GM12878 (cell line): ENCODE data around the gene DNPEP. TPM values are rescaled to one million over a fixed set of nuclear protein-coding genes. Genes with fewer than 3 reads are reported as not detected.

Experiments
- ATAC-seq: fragments of 200-7000 bp; cut with Tn5 transposase; 3 replicates; pipeline ENCODE4 v1.9.1; 2020; ENCODE audit warnings: mild to moderate bottlenecking, moderate library complexity
- BruUV-seq: library from RNA; stranded (reverse); fragments of 400-500 nt; replicated peaks from 2 replicates; lab custom pipeline; 2021; lab: Mats Ljungman, UMichigan
- CTCF ChIA-PET: fragments of 300-600 bp; sonication (Branson Sonifier 250); formaldehyde crosslinking; extraction: SDS; loops from one replicate; lab custom pipeline; 2021; ENCODE audit warnings: inconsistent platforms; lab: Yijun Ruan, JAX
- POLR2A ChIA-PET: fragments of 350-600 bp; formaldehyde crosslinking; extraction: SDS; loops from one replicate; lab custom pipeline; 2021; ENCODE audit warnings: inconsistent platforms; lab: Charles Lee
- RAD21 ChIA-PET: fragments of 300-600 bp; sonication (Branson Sonifier 250); formaldehyde crosslinking; loops from one replicate; lab custom pipeline; 2023; ENCODE audit warnings: antibody characterized with exemption; ENCODE audit not compliant: unreplicated experiment; lab: Charles Lee
- SMC1A ChIA-PET: fragments of 300-600 bp; sonication (Branson Sonifier 250); formaldehyde crosslinking; loops from one replicate; lab custom pipeline; 2023; ENCODE audit not compliant: unreplicated experiment, uncharacterized antibody; lab: Charles Lee
- DNase-seq: peaks from one replicate; pipeline ENCODE4 v3.0.0-alpha.2; 2011; ENCODE audit warnings: low read depth, low spot score
- FAIRE-seq: peaks from 3 replicates; lab custom pipeline; 2011; peaks lifted over from hg19 to GRCh38; lab: Jason Lieb, UNC
- H2AFZ ChIP-seq: 2 replicates; pipeline ENCODE4 v1.6.0; 2011; ENCODE audit warnings: low read depth, low read length, control low read depth; ENCODE audit not compliant: control insufficient read depth
- H3K27ac ChIP-seq: 2 replicates; pipeline ENCODE4 v1.5.1; 2011; ENCODE audit warnings: control low read depth; ENCODE audit not compliant: control insufficient read depth, insufficient read depth
- H3K27me3 ChIP-seq, 2 experiments: replicated peaks in 1 of 2; 2 replicates each; pipeline versions ENCODE4 v1.6.0 to v1.6.1; 2011; ENCODE audit warnings: low read length in 1 of 2; ENCODE audit not compliant: control insufficient read depth in 2 of 2, insufficient read depth in 2 of 2
- H3K36me3 ChIP-seq, 2 experiments: 2 replicates each; pipeline ENCODE4 v1.5.1; 2011; ENCODE audit warnings: low read length in 1 of 2; ENCODE audit not compliant: control insufficient read depth in 2 of 2, insufficient read depth in 2 of 2
- H3K4me1 ChIP-seq: 2 replicates; pipeline ENCODE4 v1.6.1; 2011; ENCODE audit warnings: mild to moderate bottlenecking, low read length, moderate library complexity, mixed read lengths; ENCODE audit not compliant: control insufficient read depth, insufficient read depth
- H3K4me2 ChIP-seq: 2 replicates; pipeline ENCODE4 v1.6.0; 2011; ENCODE audit warnings: control low read depth; ENCODE audit not compliant: control insufficient read depth, insufficient read depth
- H3K4me3 ChIP-seq: fragments of 200-600 bp; sonication (generic); 2 replicates; pipeline ENCODE4 v1.5.1; 2016
- H3K79me2 ChIP-seq: 2 replicates; pipeline ENCODE4 v1.6.0; 2011; ENCODE audit warnings: low read length; ENCODE audit not compliant: control insufficient read depth, insufficient read depth
- H3K9ac ChIP-seq: 2 replicates; pipeline ENCODE4 v1.8.0; 2011; ENCODE audit warnings: low read length, control low read depth, mixed read lengths; ENCODE audit not compliant: control insufficient read depth, insufficient read depth
- H3K9me3 ChIP-seq: replicated peaks from 3 replicates; pipeline ENCODE4 v1.5.1; 2011; ENCODE audit warnings: mild to moderate bottlenecking, low read length; ENCODE audit not compliant: control insufficient read depth, insufficient read depth
- H4K20me1 ChIP-seq: 2 replicates; pipeline ENCODE4 v1.6.0; 2011; ENCODE audit not compliant: control insufficient read depth, insufficient read depth
- BHLHE40 ChIP-seq, 2 experiments: fragments of 450-650 bp in 1 of 2; IDR thresholded peaks; 2 replicates each; pipeline ENCODE4 v1.6.1; 2011 to 2017; ENCODE audit warnings: low read depth in 2 of 2, borderline replicate concordance in 1 of 2, improper control_type of control experiment in 1 of 2, low read length in 1 of 2, mild to moderate bottlenecking in 1 of 2
- CHD4 ChIP-seq: fragments of 200-600 bp; sonication (generic); IDR thresholded peaks from 2 replicates; pipeline ENCODE4 v1.6.1; 2016; ENCODE audit warnings: mild to moderate bottlenecking
- HDAC2 ChIP-seq: fragments of 200-600 bp; sonication (generic); IDR thresholded peaks from 2 replicates; pipeline ENCODE4 v1.6.1; 2017
- IKZF2 ChIP-seq, 2 experiments: fragments of 450-650 bp; IDR thresholded peaks; 2 replicates each; pipeline ENCODE4 v1.6.1; 2017; ENCODE audit warnings: mild to moderate bottlenecking in 2 of 2, moderate library complexity in 2 of 2
- NFYB ChIP-seq: IDR thresholded peaks from 2 replicates; pipeline ENCODE4 v1.6.1; 2011; ENCODE audit warnings: low read depth, mild to moderate bottlenecking, low read length, improper control_type of control experiment, moderate library complexity; ENCODE audit not compliant: insufficient read depth
- RELB ChIP-seq: fragments of 450-650 bp; IDR thresholded peaks from 2 replicates; pipeline ENCODE4 v1.6.1; 2017; ENCODE audit warnings: low read depth, mild to moderate bottlenecking, moderate library complexity
- SIX5 ChIP-seq: IDR thresholded peaks from 2 replicates; pipeline ENCODE4 v1.6.1; 2011; ENCODE audit warnings: mild to moderate bottlenecking, low read depth, low read length, moderate library complexity; ENCODE audit not compliant: severe bottlenecking
- STAT3 ChIP-seq: IDR thresholded peaks from 2 replicates; pipeline ENCODE4 v1.6.1; 2011; ENCODE audit warnings: low read depth, low read length, improper control_type of control experiment
- SUPT20H ChIP-seq: IDR thresholded peaks from 2 replicates; pipeline ENCODE4 v1.6.1; 2011; ENCODE audit warnings: low read depth, mild to moderate bottlenecking, low read length, moderate library complexity, borderline replicate concordance; ENCODE audit not compliant: control insufficient read depth
- TAF1 ChIP-seq: IDR thresholded peaks from 2 replicates; pipeline ENCODE4 v1.6.1; 2011; ENCODE audit warnings: mild to moderate bottlenecking, low read depth, low read length, borderline replicate concordance
- ZNF217 ChIP-seq: fragments of 450-650 bp; IDR thresholded peaks from 2 replicates; pipeline ENCODE4 v1.6.1; 2017; ENCODE audit warnings: antibody characterized with exemption, mild to moderate bottlenecking
- ZZZ3 ChIP-seq: IDR thresholded peaks from 2 replicates; pipeline ENCODE4 v1.6.1; 2011; ENCODE audit warnings: low read depth; ENCODE audit not compliant: control insufficient read depth, insufficient read length
- WGBS: methylation state at CpG from one replicate; pipeline ENCODE4 v1.1.6; 2016; ENCODE audit warnings: low lambda C conversion rate; ENCODE audit not compliant: insufficient replicate concordance, insufficient coverage; ENCODE audit errors: missing lambda C conversion rate; 5-methylcytosine and 5-hydroxymethylcytosine counted together
- in situ Hi-C: fragments of 300-500 bp; cut with MboI; formaldehyde crosslinking; loops from 9 replicates; pipeline ENCODE4 v1.14.3; 2018; ENCODE audit warnings: mixed read lengths
- intact Hi-C: fragments of 100-400 bp; cut with micrococcal nuclease; formaldehyde crosslinking; loops from one replicate; pipeline ENCODE4 v1.14.2; 2022; ENCODE audit not compliant: unreplicated experiment
- polyA plus RNA-seq, 11 experiments: library from polyadenylated mRNA; depleted of rRNA in 4 of 11; unstranded in 6 of 11; stranded (reverse) in 5 of 11; fragments of >200 nt; fragmentation: Nextera tagmentation in 4 of 11; fragmentation: Illumina TruSeq in 1 of 11; extraction: Ambion mirVana in 4 of 11; extraction: Trizol in 1 of 11; gene quantifications; 1 replicate in 1 of 11; 2 replicates in 10 of 11; pipeline versions ENCODE4 v1.2.1 to v1.2.3, GENCODE V29; 2011 to 2016; ENCODE audit warnings: inconsistent platforms in 2 of 11, missing spikeins in 2 of 11, low read depth in 1 of 11
- total RNA-seq, 4 experiments: library from RNA; depleted of rRNA in 3 of 4; stranded (reverse); fragments of >200 nt in 3 of 4; fragmentation: Illumina TruSeq in 1 of 4; extraction: Trizol in 1 of 4; gene quantifications; 2 replicates each; pipeline versions ENCODE4 v1.2.1 to v1.2.3, GENCODE V29; 2013 to 2021
- TF ChIP-seq, protein P1 (sequence below): fragments of 150-350 bp; IDR thresholded peaks from 2 replicates; pipeline ENCODE4 v1.6.1; 2014; ENCODE audit warnings: mild to moderate bottlenecking, low read depth, low read length
- TF ChIP-seq, protein P2 (sequence below): fragments of 450-650 bp; IDR thresholded peaks from 2 replicates; pipeline ENCODE4 v1.6.1; 2017; ENCODE audit warnings: mild to moderate bottlenecking, moderate library complexity

Gene DNPEP
- total and polyA plus RNA-seq, 10 of the 15 experiments (the other 5 are each of a cell fraction or from before 2014, with no cell fraction given), result 33.1 to 82.0 (median 64.1) TPM

DNA sequence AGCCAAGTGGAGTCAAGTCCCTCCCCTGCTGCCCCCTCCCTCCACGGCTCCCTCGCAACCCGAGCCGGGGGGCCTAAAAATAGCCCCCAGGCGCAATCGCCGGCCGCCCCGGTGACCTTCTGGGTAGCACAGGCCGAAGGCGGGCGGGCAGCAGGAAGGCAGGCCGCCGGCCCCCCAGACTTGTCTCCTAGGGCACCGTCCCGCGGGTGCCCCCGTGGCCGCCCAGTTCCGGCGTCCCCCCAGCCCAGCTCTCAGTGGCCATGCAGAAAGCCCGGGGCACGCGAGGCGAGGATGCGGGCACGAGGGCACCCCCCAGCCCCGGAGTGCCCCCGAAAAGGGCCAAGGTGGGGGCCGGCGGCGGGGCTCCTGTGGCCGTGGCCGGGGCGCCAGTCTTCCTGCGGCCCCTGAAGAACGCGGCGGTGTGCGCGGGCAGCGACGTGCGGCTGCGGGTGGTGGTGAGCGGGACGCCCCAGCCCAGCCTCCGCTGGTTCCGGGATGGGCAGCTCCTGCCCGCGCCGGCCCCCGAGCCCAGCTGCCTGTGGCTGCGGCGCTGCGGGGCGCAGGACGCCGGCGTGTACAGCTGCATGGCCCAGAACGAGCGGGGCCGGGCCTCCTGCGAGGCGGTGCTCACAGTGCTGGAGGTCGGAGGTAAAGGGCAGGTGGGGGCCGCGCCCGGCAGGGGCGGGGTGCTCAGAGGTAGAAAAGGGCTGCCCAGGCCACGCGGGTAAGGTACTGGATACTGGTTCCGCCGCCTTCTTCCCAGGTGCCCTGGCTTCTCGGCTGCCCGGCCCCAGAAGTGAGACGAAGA, 47.2 kb upstream of the DNPEP start, which contains the start of gene SPEG:
Gene SPEG (plus strand): TSS at position 126 of the 808 bp plus-strand sequence. CDS start 135 bp downstream, at position 261.
- Histone ChIP-seq H3K4me1 (no peaks in the 10 kb centered on the region), H3K9me3 (no peaks in the 10 kb centered on the region), H3K36me3 (no peaks in the 10 kb centered on the region), H3K27ac (no peak within 1 kb of the TSS), H3K9ac (no peak within 1 kb of the TSS), H2AFZ (no peak within 1 kb of the TSS), H3K4me2 (no peak within 1 kb of the TSS), H4K20me1 (no peaks in the 10 kb centered on the region; the same call in 1 of the 2 replicates), H3K79me2 (no peaks in the 10 kb centered on the region), H3K27me3 (peaks cover 4 to 15% of the 10 kb centered on the region in 2 experiments; a peak in 3 of 4 replicates), H3K4me3 (no peak within 1 kb of the TSS)
- FAIRE-seq (no peak), ATAC-seq (no peak), DNase-seq (no peak)
- in situ Hi-C loops, result no loop called here
- POLR2A ChIA-PET, result no interaction called here
- no TSS peak for BruUV-seq
- RAD21 ChIA-PET, result no interaction called here
- SMC1A ChIA-PET, result no interaction called here
- 20% methylated on average over 44 of the region's 77 CpGs for WGBS
- CTCF ChIA-PET, result interaction anchor here (1.1 to 1.6 kb wide), 2 partner anchors 33 to 96 kb away, joined by 3 to 10 read pairs; no protein-coding TSS in a partner anchor
- intact Hi-C loops, result no loop called here
- TF ChIP-seq CHD4, result no peak
- TF ChIP-seq ZZZ3, result no peak
- TF ChIP-seq ZNF217, result no peak
- no peak for TF ChIP-seq NFYB
- no peak for TF ChIP-seq HDAC2
- TF ChIP-seq, protein P1, sequence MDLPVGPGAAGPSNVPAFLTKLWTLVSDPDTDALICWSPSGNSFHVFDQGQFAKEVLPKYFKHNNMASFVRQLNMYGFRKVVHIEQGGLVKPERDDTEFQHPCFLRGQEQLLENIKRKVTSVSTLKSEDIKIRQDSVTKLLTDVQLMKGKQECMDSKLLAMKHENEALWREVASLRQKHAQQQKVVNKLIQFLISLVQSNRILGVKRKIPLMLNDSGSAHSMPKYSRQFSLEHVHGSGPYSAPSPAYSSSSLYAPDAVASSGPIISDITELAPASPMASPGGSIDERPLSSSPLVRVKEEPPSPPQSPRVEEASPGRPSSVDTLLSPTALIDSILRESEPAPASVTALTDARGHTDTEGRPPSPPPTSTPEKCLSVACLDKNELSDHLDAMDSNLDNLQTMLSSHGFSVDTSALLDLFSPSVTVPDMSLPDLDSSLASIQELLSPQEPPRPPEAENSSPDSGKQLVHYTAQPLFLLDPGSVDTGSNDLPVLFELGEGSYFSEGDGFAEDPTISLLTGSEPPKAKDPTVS, result no peak
- TF ChIP-seq BHLHE40 (IDR thresholded peaks at IDR 0.05; ENCODE audit: borderline replicate concordance in 1 of 2, low read depth in 2 of 2, low read length in 1 of 2), result no peak
- TF ChIP-seq, protein P2, sequence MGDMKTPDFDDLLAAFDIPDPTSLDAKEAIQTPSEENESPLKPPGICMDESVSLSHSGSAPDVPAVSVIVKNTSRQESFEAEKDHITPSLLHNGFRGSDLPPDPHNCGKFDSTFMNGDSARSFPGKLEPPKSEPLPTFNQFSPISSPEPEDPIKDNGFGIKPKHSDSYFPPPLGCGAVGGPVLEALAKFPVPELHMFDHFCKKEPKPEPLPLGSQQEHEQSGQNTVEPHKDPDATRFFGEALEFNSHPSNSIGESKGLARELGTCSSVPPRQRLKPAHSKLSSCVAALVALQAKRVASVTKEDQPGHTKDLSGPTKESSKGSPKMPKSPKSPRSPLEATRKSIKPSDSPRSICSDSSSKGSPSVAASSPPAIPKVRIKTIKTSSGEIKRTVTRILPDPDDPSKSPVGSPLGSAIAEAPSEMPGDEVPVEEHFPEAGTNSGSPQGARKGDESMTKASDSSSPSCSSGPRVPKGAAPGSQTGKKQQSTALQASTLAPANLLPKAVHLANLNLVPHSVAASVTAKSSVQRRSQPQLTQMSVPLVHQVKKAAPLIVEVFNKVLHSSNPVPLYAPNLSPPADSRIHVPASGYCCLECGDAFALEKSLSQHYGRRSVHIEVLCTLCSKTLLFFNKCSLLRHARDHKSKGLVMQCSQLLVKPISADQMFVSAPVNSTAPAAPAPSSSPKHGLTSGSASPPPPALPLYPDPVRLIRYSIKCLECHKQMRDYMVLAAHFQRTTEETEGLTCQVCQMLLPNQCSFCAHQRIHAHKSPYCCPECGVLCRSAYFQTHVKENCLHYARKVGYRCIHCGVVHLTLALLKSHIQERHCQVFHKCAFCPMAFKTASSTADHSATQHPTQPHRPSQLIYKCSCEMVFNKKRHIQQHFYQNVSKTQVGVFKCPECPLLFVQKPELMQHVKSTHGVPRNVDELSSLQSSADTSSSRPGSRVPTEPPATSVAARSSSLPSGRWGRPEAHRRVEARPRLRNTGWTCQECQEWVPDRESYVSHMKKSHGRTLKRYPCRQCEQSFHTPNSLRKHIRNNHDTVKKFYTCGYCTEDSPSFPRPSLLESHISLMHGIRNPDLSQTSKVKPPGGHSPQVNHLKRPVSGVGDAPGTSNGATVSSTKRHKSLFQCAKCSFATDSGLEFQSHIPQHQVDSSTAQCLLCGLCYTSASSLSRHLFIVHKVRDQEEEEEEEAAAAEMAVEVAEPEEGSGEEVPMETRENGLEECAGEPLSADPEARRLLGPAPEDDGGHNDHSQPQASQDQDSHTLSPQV, result no peak
- TF ChIP-seq TAF1, result no peak
- no peak for TF ChIP-seq IKZF2 (IDR thresholded peaks at IDR 0.05)
- no peak for TF ChIP-seq SUPT20H
- TF ChIP-seq RELB, result no peak
- TF ChIP-seq STAT3, result no peak
- TF ChIP-seq SIX5, result no peak
